Measurements from ENCODE around the gene SGCD.

DNA sequence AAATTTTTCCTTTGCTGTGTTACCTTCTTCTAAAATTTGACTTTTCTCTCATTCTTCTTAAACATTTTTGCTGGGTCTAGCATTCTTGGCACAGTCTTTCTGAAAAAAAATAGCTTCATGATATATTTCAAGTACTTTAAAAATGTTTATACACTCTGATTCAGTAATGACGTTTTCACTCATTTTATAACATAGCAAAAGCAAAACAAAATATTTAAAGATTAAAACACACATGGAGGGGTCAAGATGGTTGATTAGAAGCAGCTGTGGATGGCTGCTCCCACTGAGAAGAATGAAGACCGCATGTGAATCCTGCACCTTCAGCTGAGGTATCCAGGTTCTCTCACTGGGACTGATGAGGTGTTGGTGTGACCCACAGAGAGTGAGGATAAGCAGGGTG lies 188.2 kb downstream of the SGCD start:
- TF ChIP-seq, protein P1, sequence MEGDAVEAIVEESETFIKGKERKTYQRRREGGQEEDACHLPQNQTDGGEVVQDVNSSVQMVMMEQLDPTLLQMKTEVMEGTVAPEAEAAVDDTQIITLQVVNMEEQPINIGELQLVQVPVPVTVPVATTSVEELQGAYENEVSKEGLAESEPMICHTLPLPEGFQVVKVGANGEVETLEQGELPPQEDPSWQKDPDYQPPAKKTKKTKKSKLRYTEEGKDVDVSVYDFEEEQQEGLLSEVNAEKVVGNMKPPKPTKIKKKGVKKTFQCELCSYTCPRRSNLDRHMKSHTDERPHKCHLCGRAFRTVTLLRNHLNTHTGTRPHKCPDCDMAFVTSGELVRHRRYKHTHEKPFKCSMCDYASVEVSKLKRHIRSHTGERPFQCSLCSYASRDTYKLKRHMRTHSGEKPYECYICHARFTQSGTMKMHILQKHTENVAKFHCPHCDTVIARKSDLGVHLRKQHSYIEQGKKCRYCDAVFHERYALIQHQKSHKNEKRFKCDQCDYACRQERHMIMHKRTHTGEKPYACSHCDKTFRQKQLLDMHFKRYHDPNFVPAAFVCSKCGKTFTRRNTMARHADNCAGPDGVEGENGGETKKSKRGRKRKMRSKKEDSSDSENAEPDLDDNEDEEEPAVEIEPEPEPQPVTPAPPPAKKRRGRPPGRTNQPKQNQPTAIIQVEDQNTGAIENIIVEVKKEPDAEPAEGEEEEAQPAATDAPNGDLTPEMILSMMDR (conservative IDR thresholded peaks at IDR 0.05; ENCODE audit: low read length): no peak
- no peak for TF ChIP-seq EZH2phosphoT487 (IDR thresholded peaks at IDR 0.05; ENCODE audit: borderline replicate concordance, low read depth, low read length)

Data from OCI-LY7 (cell line).